GM21360 (cell line): ENCODE measurements around the gene CD79A.

ENCODE experiments used
- ATAC-seq: cut with Tn5 transposase; IDR thresholded peaks from one replicate; pipeline ENCODE4 v1.9.1; 2021; ENCODE audit warnings: mild to moderate bottlenecking, moderate library complexity; ENCODE audit not compliant: unreplicated experiment

Gene CD79A

DNA sequence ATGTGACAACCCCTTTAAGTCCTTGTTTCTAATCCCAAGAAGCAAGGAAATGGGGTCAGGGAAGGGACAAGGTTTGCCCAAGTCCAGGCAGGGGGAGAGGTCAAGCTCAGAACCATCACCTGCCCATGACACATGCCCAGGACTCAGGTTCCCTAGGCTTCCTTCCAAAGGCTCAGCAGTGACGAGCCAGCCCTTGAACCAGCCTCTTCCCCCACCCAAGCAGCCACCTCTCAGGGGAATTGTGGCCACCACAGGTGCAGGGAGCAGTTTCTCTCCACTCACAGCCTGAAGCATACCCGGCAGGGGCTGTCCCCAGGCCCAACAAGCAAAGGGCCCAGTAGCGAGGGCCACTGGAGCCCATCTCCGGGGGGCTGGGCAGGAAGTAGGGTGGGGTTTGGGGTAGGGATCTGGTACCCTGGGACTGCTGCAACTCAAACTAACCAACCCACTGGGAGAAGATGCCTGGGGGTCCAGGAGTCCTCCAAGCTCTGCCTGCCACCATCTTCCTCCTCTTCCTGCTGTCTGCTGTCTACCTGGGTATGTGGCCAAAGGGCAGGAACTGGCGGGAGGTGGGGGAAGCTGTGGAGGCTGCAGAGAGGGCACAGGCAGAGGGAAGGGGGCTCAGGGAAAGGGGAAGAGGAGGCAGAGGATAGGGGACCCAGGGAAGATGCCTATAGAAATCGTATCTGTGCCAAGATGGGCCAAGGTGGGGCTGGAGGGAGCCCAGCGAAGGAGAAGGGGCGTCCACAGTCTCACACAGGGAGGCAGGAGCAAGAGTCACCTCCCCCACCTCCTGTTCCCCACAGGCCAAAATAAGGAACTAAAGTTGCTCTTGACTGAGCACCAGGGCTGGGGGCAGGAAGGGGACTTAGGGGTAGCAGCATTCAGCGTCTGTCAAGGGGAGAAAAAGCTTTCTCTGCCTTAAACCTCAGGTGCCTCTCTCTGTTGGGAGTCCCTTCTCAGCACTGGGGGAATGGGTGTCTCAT is at the start of gene CD79A:
CD79A (plus strand) TSS at position 433 of the 986 bp plus-strand sequence; CDS start at position 459, 26 bp downstream.
- ATAC-seq, result peak; percentile 50

DNA sequence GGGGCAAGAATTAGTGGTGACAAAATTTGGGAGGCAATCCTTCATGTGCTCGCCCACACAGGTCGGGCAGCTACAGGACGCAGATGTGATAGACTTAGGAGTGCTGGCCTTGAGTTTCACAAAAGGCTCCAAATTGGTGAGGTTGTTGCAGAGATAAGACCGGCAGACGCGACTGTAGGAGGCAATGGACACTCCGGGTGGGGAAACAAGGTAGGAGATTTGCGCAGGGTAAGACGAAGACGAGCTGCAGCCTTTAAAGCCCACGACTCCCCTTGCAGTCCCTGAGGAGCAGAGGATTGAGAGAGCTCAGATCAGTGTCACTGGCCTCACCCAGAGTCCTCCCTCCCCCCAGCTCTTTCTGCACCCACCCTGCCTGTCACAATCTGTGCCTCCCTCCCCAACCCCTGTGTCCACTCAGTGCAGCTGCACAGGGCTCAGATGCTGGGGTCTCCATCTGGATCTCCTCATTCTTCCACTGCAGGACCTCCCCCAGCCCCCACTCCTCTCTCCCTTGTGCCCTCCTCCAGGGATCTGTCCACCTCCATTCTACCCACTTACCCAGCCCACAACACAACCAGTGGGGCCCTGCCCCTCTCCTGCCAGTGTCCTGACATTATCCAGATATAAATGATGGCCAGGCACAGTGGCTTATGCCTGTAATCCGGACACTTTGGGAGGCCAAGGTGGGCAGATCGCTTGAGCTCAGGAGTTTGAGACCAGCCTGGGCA is 38.9 kb upstream of the CD79A start:
- no peak for ATAC-seq

- ATAC-seq, result no peak
Observed at GRCh38 chr19:41839211-41839610, 37.9 kb upstream of the CD79A start.

GRCh38 chr19:41843371-41843770 is 33.7 kb upstream of the CD79A start:
- no peak for ATAC-seq

DNA sequence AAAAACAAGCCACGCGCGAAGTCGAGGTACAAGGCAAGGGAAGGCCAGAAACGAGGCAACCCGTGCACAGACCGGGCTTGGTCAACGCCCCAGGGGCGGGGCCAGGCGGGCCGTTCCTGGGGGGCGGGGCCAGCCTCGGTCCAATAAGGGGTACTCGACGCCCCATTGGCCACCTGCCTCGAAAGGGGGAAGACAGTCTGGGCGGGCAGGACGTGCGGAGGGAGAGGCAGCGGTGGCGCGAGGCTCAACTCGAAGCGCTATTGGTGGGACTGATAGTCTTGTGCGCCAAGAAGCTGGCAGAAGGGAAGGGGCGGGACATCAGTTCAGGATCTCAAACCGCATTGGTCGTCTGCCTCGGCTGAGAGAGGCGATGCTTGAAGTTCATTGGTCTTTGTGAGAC is 32.5 kb upstream of the CD79A start, which contains the start of gene LYPD4:
LYPD4 (minus strand) TSS at position 83 of the 400 bp plus-strand sequence. CDS start 5,398 bp downstream, outside the sequence.
- no peak for ATAC-seq

DNA sequence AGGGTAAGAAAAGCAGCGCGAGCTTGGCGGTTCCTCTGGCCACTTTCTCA is 32.3 kb upstream of the CD79A start, which contains the start of gene DMRTC2:
DMRTC2 (plus strand) TSS at position 42 of the 50 bp plus-strand sequence. CDS start 2,387 bp downstream, outside the sequence.
- ATAC-seq, result no peak

- no peak for ATAC-seq
Observed at GRCh38 chr19:41845051-41845590, 32.0 kb upstream of the CD79A start.

DNA sequence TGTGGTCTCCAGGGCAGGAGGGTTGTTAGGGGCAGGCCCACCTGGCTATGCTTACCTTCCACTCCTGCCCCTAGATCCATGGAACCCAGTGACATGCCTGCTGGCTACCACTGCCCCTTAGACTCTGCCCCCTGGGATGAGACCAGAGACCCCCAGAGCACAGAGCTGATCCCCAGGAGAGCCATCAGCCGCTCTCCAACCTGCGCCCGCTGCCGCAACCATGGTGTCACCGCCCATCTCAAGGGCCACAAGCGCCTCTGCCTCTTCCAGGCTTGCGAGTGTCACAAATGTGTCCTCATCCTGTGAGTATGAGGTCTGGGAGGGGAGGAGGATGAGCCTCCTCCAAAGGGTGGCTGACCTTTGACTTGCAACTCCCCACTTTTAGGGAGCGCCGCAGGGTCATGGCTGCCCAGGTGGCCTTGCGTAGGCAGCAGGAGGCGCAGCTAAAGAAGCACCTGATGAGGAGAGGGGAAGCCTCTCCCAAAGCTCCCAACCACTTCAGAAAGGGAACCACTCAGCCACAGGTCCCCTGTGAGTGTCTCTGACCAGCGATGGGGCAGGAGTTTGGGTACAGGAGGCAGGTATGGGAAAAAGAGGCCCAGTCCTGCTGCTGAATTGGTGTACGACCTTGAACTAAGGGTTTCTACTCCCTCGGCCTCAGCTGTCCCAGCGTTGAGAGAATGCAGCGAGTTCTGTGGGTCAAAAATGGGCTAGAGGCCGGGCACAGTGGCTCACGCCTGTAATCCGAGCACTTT is 29.6 kb upstream of the CD79A start:
- ATAC-seq, result no peak

DNA sequence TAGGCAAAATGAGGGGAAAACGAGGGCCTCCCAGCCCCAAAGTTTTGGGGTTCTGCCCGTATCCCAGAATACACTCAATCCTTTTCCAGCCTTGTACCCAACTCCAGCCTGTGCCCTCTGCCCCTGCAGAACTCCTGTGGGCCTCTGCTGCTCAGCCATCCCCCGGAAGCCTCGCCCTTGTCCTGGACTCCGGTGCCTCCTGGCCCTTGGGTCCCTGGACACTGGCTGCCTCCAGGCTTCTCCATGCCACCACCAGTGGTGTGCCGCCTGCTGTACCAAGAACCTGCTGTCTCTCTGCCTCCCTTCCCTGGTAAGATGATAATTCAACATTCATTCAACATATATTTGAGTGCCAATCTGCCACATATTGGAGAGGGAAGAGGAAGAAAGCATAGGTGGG is 28.4 kb upstream of the CD79A start:
- ATAC-seq, result no peak

DNA sequence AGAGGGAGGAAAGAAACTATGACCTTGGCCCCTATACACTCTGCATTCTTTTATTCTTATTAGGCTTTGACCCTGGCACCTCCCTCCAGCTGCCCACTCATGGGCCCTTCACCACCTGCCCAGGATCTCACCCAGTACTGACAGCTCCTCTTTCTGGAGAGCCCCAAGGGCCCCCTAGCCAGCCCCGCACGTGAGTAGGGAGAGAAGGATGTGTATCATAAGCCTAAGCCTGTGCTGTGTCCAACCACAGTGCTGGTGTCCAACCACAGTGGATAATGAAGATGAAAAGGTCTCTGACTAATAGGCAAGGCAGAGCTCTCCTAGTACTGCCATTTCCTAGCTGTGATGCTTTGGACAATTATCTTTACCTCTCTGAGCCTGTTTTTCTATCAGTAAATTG is 28.0 kb upstream of the CD79A start:
- ATAC-seq, result no peak

DNA sequence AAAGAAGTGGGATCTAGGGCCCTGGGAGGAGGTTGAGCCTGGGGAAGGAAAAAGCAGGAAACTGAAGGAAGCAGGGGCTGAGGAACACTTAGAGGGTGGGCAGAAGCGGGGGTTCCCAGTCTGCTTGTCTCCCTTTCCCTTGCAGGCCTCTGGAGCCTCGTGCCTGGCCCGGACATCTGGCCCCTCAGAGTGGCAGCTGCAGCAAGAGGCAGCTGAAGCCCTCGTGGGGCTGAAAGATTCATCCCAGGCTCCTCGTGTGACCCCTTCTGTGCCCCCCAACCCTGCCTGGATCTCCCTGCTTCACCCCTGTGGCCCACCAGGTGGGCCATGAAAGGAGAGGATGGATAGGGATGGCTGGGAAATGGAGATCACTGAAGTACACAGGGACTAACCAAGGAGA is 26.7 kb upstream of the CD79A start:
- no peak for ATAC-seq

DNA sequence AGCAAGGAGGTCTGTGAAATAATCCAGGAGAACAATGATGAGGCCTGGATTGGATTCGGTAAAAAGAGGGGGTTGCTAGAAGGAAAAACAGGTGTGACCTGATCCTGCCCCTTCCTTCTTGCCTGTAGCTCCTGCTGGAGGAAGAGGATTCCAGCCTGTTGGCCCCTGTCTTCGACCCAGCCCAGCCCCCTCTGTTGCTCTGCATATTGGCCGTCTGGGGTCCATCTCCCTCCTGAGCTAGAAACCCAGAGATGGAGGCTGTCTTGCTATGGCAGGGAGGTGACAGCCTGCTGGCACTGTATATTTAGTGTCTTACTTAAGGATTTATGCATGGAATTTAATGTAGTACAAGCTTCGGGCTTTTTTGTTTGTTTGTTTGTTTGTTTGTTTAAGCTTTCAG is 25.6 kb upstream of the CD79A start:
- no peak for ATAC-seq

GRCh38 chr19:41853344-41853743 is 23.7 kb upstream of the CD79A start:
- no peak for ATAC-seq

DNA sequence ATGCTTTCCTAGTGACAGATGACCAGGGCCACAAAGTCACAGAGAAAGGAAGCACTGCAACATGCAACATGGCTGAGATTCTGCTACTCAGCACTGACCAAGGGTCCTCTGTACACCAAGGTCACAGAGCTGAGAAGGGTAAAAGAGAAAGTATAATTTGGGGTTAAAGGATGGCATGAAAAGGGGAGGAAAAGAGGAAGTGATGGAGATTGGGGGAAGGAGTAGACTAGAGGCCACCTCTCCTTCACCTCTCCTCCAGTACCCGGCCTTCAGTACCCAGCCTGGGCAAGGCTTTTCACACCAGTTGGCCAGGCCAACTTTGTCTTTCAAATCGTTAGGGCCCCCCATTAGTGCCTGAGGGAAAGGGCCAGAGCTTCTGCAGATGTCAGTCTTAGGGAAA is 23.3 kb upstream of the CD79A start:
- no peak for ATAC-seq

DNA sequence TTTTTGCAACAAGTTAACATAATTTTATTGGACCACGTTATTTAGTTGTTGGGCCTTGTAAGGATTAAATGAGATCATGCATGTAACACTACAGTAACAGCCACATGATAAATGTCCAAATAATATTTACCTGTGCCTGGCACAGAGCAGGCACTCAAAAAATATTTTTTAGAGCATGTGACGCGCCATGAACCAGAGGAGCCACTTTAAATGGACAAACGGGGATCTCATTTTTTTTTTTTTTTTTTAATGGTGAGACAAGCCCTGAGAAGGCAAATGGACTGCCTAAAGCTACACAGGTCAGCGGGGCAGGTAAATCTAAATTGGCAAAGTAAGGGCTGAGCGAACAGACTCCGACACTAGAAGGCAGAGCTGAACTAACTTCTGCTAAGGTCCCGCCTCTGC is 17.9 kb upstream of the CD79A start:
- ATAC-seq, result no peak

DNA sequence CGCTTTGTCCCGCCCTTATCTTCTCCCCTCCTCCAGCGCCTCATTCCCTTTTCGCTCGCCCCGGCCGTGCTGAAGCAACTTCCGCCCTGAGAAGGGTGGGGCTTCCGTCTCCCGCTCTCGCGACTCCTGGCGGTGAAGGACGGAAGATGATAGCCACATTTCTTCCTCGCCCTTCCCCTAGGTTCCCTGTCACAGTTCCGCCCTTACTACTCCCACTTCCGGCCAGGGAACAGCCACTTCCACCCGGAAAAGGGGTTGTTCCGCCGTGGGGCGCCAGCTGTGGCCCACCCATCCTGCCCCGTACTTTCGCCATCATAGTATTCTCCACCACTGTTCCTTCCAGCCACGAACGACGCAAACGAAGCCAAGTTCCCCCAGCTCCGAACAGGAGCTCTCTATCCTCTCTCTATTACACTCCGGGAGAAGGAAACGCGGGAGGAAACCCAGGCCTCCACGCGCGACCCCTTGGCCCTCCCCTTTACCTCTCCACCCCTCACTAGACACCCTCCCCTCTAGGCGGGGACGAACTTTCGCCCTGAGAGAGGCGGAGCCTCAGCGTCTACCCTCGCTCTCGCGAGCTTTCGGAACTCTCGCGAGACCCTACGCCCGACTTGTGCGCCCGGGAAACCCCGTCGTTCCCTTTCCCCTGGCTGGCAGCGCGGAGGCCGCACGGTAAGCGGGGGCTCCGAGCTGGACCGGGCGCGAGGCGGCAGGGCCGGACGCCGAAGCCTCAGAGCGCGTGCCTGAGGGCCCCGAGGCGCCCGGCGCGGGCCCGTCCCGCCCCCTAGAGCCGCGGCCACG is 17.3 kb upstream of the CD79A start, which contains the start of gene RPS19:
RPS19 (plus strand) TSS at position 638 of the 801 bp plus-strand sequence. CDS start 520 bp downstream, outside the sequence.
- ATAC-seq, result peak; percentile 68

DNA sequence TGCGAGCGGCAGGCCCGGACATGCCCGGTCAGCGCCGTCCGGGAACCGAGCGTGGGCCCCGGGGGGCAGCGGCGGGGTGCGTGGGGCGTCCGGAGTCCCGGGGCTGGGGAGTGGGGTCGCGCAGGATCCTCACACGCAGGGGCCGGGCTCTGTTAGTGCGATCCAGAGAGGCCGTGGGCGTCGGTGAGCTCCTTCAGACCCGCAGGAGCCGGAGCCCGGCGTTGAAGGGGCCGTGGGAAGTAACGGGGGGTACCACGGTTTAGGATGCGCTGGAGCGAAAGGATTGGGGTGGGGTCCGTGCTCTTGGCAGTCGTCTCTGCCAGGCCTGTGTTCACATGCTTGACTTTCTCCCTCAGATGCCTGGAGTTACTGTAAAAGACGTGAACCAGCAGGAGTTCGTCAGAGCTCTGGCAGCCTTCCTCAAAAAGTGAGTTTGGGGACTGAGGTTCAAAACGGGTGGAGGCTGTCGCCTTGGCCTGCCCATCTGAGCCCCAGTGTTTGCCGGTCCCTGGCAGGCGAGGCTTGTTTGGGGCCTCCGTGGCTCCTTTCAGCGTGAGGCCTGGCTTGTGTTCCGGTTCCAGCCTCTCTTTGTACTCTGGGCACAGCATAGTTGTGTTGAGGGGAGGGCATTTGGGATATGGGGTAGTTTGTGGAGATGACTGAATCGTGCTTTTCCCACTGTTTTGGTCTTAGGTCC is 16.5 kb upstream of the CD79A start:
- no peak for ATAC-seq

DNA sequence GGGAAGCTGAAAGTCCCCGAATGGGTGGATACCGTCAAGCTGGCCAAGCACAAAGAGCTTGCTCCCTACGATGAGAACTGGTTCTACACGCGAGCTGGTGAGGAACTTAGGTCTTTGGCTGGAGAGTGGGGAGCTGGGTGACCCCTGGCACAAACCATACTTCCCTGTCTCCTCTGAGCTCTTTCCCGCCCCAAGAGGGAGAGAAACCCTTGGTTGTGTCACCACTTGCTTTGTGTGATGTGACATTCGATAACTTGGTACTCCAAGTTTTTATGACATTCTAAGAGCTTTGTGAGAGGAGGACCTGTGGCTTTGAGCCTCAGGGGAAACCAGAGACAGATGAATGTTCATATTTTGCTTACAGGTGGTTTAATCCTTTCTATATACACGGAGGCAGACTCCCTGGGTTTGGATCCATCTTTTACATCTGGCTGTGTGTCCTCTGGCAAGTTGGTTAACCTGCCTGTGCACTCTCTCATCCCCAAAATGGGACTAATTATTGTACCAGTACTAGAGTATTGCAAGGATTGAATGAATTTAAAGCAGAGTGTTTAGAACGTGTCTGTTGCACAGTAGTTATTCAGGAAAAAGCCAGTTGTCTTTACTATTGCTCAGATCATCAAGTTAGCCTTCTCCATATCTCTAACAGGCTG is 15.8 kb upstream of the CD79A start:
- no peak for ATAC-seq

- no peak for ATAC-seq
Observed at GRCh38 chr19:41861846-41862245, 15.2 kb upstream of the CD79A start.
